K562 (cell line): ENCODE results near the gene KMT2C. TPM values are rescaled to one million over a fixed set of nuclear protein-coding genes. Genes with fewer than 3 reads are reported as not detected.

Experiments used
- ATAC-seq: fragments of 200-7000 bp; cut with Tn5 transposase; 3 replicates; pipeline ENCODE4 v1.9.1; 2020; ENCODE audit warnings: moderate library complexity
- BruUV-seq: library from RNA; stranded (reverse); fragments of 400-500 nt; replicated peaks from 2 replicates; lab custom pipeline; 2021; lab: Mats Ljungman, UMichigan
- CTCF ChIA-PET: fragments of 300-600 bp; formaldehyde crosslinking; extraction: SDS; loops from one replicate; lab custom pipeline; 2021; ENCODE audit warnings: low intra/inter-chr PET ratio; lab: Yijun Ruan, JAX
- POLR2A ChIA-PET: fragments of 300-600, 350-650 bp; sonication (Branson Sonifier 250); formaldehyde crosslinking; extraction: SDS; loops from one replicate; lab custom pipeline; 2021; ENCODE audit warnings: antibody characterized with exemption, inconsistent platforms; lab: Yijun Ruan, JAX
- DNase-seq, 4 experiments: peaks; one replicate each; pipeline versions ENCODE4 v3.0.0 to v3.0.0-alpha.2; 2011 to 2018; ENCODE audit warnings: low spot score in 3 of 4, mixed read lengths in 3 of 4; ENCODE audit errors: extremely low read depth in 1 of 4
- FAIRE-seq: peaks from 2 replicates; lab custom pipeline; 2011; peaks lifted over from hg19 to GRCh38; lab: Jason Lieb, UNC
- H2AFZ ChIP-seq: 2 replicates; pipeline ENCODE4 v1.6.0; 2011; ENCODE audit warnings: low read depth, low read length, control low read depth, inconsistent platforms
- H3K27ac ChIP-seq: fragments of 200-600 bp; 3 replicates; pipeline ENCODE4 v1.8.0; 2011; ENCODE audit warnings: low read depth, mild to moderate bottlenecking, control low read depth, inconsistent platforms, low read length, moderate library complexity, mixed read lengths; ENCODE audit errors: extremely low read depth
- H3K27me3 ChIP-seq, 2 experiments: fragments of 300-600 bp in 1 of 2; 2 replicates in 1 of 2; 3 replicates in 1 of 2; pipeline versions ENCODE4 v1.6.0 to v1.8.0; 2011; ENCODE audit warnings: inconsistent platforms in 2 of 2, low read length in 2 of 2, mild to moderate bottlenecking in 1 of 2, mixed read lengths in 1 of 2, moderate library complexity in 1 of 2; ENCODE audit not compliant: control insufficient read depth in 2 of 2, insufficient read depth in 2 of 2
- H3K36me3 ChIP-seq: fragments of 300-600 bp; 3 replicates; pipeline ENCODE4 v1.8.0; 2011; ENCODE audit warnings: mild to moderate bottlenecking, low read length, inconsistent platforms; ENCODE audit not compliant: control insufficient read depth, insufficient read depth
- H3K4me1 ChIP-seq, 2 experiments: fragments of 200-600 bp in 1 of 2; replicated peaks in 1 of 2; 2 replicates in 1 of 2; 3 replicates in 1 of 2; pipeline versions ENCODE4 v1.5.1 to v1.8.0; 2011; ENCODE audit warnings: inconsistent platforms in 2 of 2, low read length in 2 of 2, mild to moderate bottlenecking in 1 of 2, mixed read lengths in 1 of 2, moderate library complexity in 1 of 2; ENCODE audit not compliant: control insufficient read depth in 2 of 2, insufficient read depth in 2 of 2
- H3K4me2 ChIP-seq: 2 replicates; pipeline ENCODE4 v1.6.1; 2011; ENCODE audit warnings: low read length, control low read depth, inconsistent platforms, mixed read lengths; ENCODE audit not compliant: insufficient read depth
- H3K4me3 ChIP-seq: fragments of 200-600 bp; sonication (generic), shearing (Covaris generic); 2 replicates; pipeline ENCODE4 v1.5.1; 2016; ENCODE audit warnings: control low read depth, inconsistent platforms
- H3K79me2 ChIP-seq: fragments of 200-600 bp; 3 replicates; pipeline ENCODE4 v1.8.0; 2011; ENCODE audit warnings: low read length, inconsistent platforms; ENCODE audit not compliant: control insufficient read depth, insufficient read depth
- H3K9ac ChIP-seq, 2 experiments: 2 replicates each; pipeline versions ENCODE4 v1.6.0 to v1.6.1; 2011; ENCODE audit warnings: low read depth in 2 of 2, low read length in 2 of 2, control low read depth in 1 of 2, inconsistent platforms in 1 of 2, mild to moderate bottlenecking in 1 of 2, mixed read lengths in 1 of 2; ENCODE audit not compliant: insufficient read depth in 1 of 2
- H3K9me1 ChIP-seq: one replicate; pipeline ENCODE4 v1.6.0; 2011; ENCODE audit warnings: inconsistent platforms, mild to moderate bottlenecking, low read length, moderate library complexity; ENCODE audit not compliant: control insufficient read depth, insufficient read depth
- H3K9me3 ChIP-seq: replicated peaks from 2 replicates; pipeline ENCODE4 v1.5.1; 2011; ENCODE audit warnings: low read depth, low read length, inconsistent platforms; ENCODE audit not compliant: control insufficient read depth, insufficient read depth
- H4K20me1 ChIP-seq: replicated peaks from 2 replicates; pipeline ENCODE4 v1.6.1; 2011; ENCODE audit warnings: low read length, inconsistent platforms, mixed read lengths; ENCODE audit not compliant: control insufficient read depth, insufficient read depth
- ADNP ChIP-seq: fragments of 200-800 bp; sonication (Bioruptor generic); IDR thresholded peaks from 2 replicates; pipeline ENCODE4 v1.6.1; 2016; ENCODE audit warnings: missing genetic modification characterization, missing compliant biosample characterization
- BRD9 ChIP-seq: fragments of 450-650 bp; IDR thresholded peaks from 2 replicates; pipeline ENCODE4 v1.6.1; 2018; ENCODE audit warnings: low read depth; ENCODE audit not compliant: partially characterized antibody
- C11orf30 ChIP-seq: fragments of 450-650 bp; IDR thresholded peaks from 2 replicates; pipeline ENCODE4 v1.6.1; 2016; ENCODE audit warnings: low read depth, mild to moderate bottlenecking
- CCAR2 ChIP-seq: fragments of 200-400 bp; formaldehyde crosslinking; IDR thresholded peaks from 2 replicates; pipeline ENCODE4 v1.6.1; 2017; ENCODE audit warnings: mild to moderate bottlenecking, low read depth, low read length
- CEBPB ChIP-seq: fragments of 450-650 bp; IDR thresholded peaks from 2 replicates; pipeline ENCODE4 v1.6.1; 2016; ENCODE audit warnings: missing genetic modification characterization, missing compliant biosample characterization
- FOXK2 ChIP-seq, 2 experiments: fragments of 450-650 bp; IDR thresholded peaks in 1 of 2; conservative IDR thresholded peaks in 1 of 2; 2 replicates each; pipeline ENCODE4 v1.6.1; 2016; ENCODE audit warnings: low read depth in 2 of 2, mild to moderate bottlenecking in 1 of 2
- HDAC2 ChIP-seq: fragments of 450-650 bp; IDR thresholded peaks from 2 replicates; pipeline ENCODE4 v1.6.1; 2016; ENCODE audit warnings: mild to moderate bottlenecking
- MAFF ChIP-seq: IDR thresholded peaks from 2 replicates; pipeline ENCODE4 v1.6.1; 2012; ENCODE audit warnings: low read length, improper control_type of control experiment
- MAFK ChIP-seq: IDR thresholded peaks from 2 replicates; pipeline ENCODE4 v1.6.1; 2011; ENCODE audit warnings: low read length, improper control_type of control experiment
- NCOA4 ChIP-seq: fragments of 450-650 bp; IDR thresholded peaks from 2 replicates; pipeline ENCODE4 v1.6.1; 2018; ENCODE audit warnings: mild to moderate bottlenecking; ENCODE audit not compliant: partially characterized antibody
- PRPF4 ChIP-seq: fragments of 200-400 bp; formaldehyde crosslinking; IDR thresholded peaks from one replicate; pipeline ENCODE4 v1.6.1; 2017; ENCODE audit warnings: low read length, low read depth, mild to moderate bottlenecking; ENCODE audit not compliant: insufficient read depth, poor library complexity, severe bottlenecking
- TCFL5 ChIP-seq: fragments of 250-450 bp; sonication (Bioruptor Pico); conservative IDR thresholded peaks from 2 replicates; pipeline ENCODE4 v1.6.1; 2021; ENCODE audit warnings: mild to moderate bottlenecking, moderate library complexity, matching md5 sums
- ZFP36 ChIP-seq: fragments of 150-350 bp; IDR thresholded peaks from 2 replicates; pipeline ENCODE4 v1.6.1; 2018; ENCODE audit warnings: low read length, low read depth; ENCODE audit not compliant: partially characterized antibody
- ZNF316 ChIP-seq: fragments of 450-650 bp; IDR thresholded peaks from 2 replicates; pipeline ENCODE4 v1.6.1; 2016
- ZNF79 ChIP-seq: fragments of 250-450 bp; sonication (Bioruptor Pico); IDR thresholded peaks from 2 replicates; pipeline ENCODE4 v1.4.0; 2020; ENCODE audit warnings: low read depth, mild to moderate bottlenecking, moderate library complexity
- in situ Hi-C: fragments of 300-500 bp; cut with MboI; formaldehyde crosslinking; loops from 4 replicates; pipeline ENCODE4 v1.15.0; 2018; ENCODE audit warnings: inconsistent platforms, mixed read lengths
- intact Hi-C: fragments of 100-400 bp; cut with micrococcal nuclease; formaldehyde crosslinking; loops from 2 replicates; pipeline ENCODE4 v1.14.2; 2022
- polyA plus RNA-seq, 8 experiments: library from polyadenylated mRNA; depleted of rRNA in 4 of 8; stranded (reverse) in 5 of 8; unstranded in 3 of 8; fragments of >200 nt; fragmentation: Nextera tagmentation in 2 of 8; fragmentation: Illumina TruSeq in 1 of 8; extraction: Ambion mirVana in 2 of 8; extraction: Trizol in 1 of 8; gene quantifications; 2 replicates each; pipeline versions ENCODE4 v1.2.1 to v1.2.3, GENCODE V29; 2011 to 2014; ENCODE audit warnings: inconsistent platforms in 1 of 8, missing spikeins in 1 of 8
- total RNA-seq, 7 experiments: library from RNA; depleted of rRNA in 6 of 7; stranded (reverse); fragments of >200 nt in 6 of 7; fragmentation: Illumina TruSeq in 2 of 7; extraction: Trizol in 2 of 7; gene quantifications; 2 replicates each; pipeline versions ENCODE4 v1.2.1 to v1.2.3, GENCODE V29; 2011 to 2021; ENCODE audit warnings: low replicate concordance in 1 of 7
- TF ChIP-seq, protein P1 (sequence below): sonication (generic); formaldehyde crosslinking; IDR thresholded peaks from 2 replicates; pipeline ENCODE4 v1.8.1; 2023; ENCODE audit warnings: mild to moderate bottlenecking, missing genetic modification reagents
- TF ChIP-seq, protein P2 (sequence below), 2 experiments: IDR thresholded peaks; 2 replicates each; pipeline ENCODE4 v1.6.1; 2011; ENCODE audit warnings: borderline replicate concordance in 1 of 2, control low read depth in 1 of 2, low read depth in 1 of 2, low read length in 1 of 2, mild to moderate bottlenecking in 1 of 2, mixed read lengths in 1 of 2, moderate library complexity in 1 of 2; ENCODE audit not compliant: insufficient read depth in 1 of 2, insufficient read length in 1 of 2, poor library complexity in 1 of 2, severe bottlenecking in 1 of 2; ENCODE audit errors: extremely low read depth in 1 of 2

KMT2C gene
- total and polyA plus RNA-seq, 9 of the 15 experiments (the other 6 are each of a cell fraction or from before 2014, with no cell fraction given) = 4.9 to 67.8 (median 27.1) TPM

DNA sequence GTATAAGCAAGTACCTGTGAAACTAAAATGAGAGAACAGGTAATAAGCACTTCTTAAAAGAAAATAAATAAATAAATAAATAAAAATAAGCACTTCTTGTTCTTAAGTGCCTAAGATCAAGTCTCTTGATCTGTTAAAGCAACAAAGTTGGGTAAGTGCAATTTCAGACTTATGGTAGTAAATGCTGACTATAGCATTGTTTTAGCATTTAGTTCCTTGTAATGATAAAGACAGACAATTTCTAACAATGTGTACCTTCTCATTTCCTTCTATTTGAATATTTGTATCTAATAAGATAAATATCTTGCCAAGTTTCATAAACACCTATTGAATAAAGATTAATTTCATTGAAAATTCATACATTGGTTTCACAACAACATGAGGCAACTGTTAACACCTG lies 323.0 kb downstream of the KMT2C start:
- H3K4me1 ChIP-seq = 0 out of 5 replicates have a peak, but pooled peaks cover 0 to 2% of the 10 kb centered on the region in 2 experiments
- peak; percentile 82 for TF ChIP-seq ZNF316
- peak; percentile 62 for TF ChIP-seq MAFK
- TF ChIP-seq TCFL5 = no peak
- TF ChIP-seq HDAC2 = no peak
- TF ChIP-seq ZNF79 = no peak
- TF ChIP-seq FOXK2 (conservative IDR thresholded peaks at IDR 0.05 in 1 of 2, IDR thresholded peaks at IDR 0.05 in 1 of 2; ENCODE audit: low read depth in 2 of 2) = no peak
- no peak for TF ChIP-seq CEBPB (tag)
- peak; percentile 48; the same call in 1 of the 2 replicates for TF ChIP-seq MAFF
- no peak for TF ChIP-seq ADNP (tag)
- TF ChIP-seq ZFP36 = no peak
- TF ChIP-seq, protein P1, sequence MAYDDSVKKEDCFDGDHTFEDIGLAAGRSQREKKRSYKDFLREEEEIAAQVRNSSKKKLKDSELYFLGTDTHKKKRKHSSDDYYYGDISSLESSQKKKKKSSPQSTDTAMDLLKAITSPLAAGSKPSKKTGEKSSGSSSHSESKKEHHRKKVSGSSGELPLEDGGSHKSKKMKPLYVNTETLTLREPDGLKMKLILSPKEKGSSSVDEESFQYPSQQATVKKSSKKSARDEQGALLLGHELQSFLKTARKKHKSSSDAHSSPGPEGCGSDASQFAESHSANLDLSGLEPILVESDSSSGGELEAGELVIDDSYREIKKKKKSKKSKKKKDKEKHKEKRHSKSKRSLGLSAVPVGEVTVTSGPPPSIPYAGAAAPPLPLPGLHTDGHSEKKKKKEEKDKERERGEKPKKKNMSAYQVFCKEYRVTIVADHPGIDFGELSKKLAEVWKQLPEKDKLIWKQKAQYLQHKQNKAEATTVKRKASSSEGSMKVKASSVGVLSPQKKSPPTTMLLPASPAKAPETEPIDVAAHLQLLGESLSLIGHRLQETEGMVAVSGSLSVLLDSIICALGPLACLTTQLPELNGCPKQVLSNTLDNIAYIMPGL (CRISPR knock-in tag) = no peak
- TF ChIP-seq, protein P2, sequence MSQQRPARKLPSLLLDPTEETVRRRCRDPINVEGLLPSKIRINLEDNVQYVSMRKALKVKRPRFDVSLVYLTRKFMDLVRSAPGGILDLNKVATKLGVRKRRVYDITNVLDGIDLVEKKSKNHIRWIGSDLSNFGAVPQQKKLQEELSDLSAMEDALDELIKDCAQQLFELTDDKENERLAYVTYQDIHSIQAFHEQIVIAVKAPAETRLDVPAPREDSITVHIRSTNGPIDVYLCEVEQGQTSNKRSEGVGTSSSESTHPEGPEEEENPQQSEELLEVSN (IDR thresholded peaks at IDR 0.05; ENCODE audit: borderline replicate concordance in 1 of 2, extremely low read depth in 1 of 2, insufficient read depth in 1 of 2, insufficient read length in 1 of 2, low read depth in 1 of 2, low read length in 1 of 2, poor library complexity in 1 of 2, severe bottlenecking in 1 of 2) = no peak
- no peak for TF ChIP-seq PRPF4
- no peak for TF ChIP-seq BRD9
- TF ChIP-seq C11orf30 = peak; percentile 43; the same call in 1 of the 2 replicates
- TF ChIP-seq CCAR2 = no peak
- TF ChIP-seq NCOA4 = no peak
- H3K9me3 ChIP-seq = no peaks in the 10 kb centered on the region
- no peaks in the 10 kb centered on the region for H4K20me1 ChIP-seq
- ChIA-PET POLR2A (interaction anchor here (0.7 to 0.8 kb wide), 3 partner anchors 8 to 811 kb away, joined by 3 read pairs; no protein-coding TSS in a partner anchor), CTCF (no interaction called here)
- BruUV-seq = no TSS peak
- no peak overlapping the region for H3K27ac ChIP-seq
- no peak for DNase-seq
- no peak overlapping the region for H3K9ac ChIP-seq
- in situ Hi-C loops (no loop called here), intact Hi-C loops (no loop called here)
- no peaks in the 10 kb centered on the region for H3K79me2 ChIP-seq
- no peak overlapping the region for H3K4me2 ChIP-seq
- no peaks in the 10 kb centered on the region for H3K9me1 ChIP-seq
- ATAC-seq = no peak
- peaks cover 39% of the 10 kb centered on the region; the same call in 2 of the 3 replicates for H3K36me3 ChIP-seq
- H3K4me3 ChIP-seq = no peak overlapping the region
- H2AFZ ChIP-seq = no peak overlapping the region
- H3K27me3 ChIP-seq = no peaks in the 10 kb centered on the region; a peak in 1 of 5 replicates
- FAIRE-seq = no peak
